G401.6 (cell line): ENCODE data around the gene FOXP1.

ENCODE experiments used
- FAIRE-seq: peaks from 2 replicates; lab custom pipeline; 2012; peaks lifted over from hg19 to GRCh38; lab: Jason Lieb, UNC

The FOXP1 gene

DNA sequence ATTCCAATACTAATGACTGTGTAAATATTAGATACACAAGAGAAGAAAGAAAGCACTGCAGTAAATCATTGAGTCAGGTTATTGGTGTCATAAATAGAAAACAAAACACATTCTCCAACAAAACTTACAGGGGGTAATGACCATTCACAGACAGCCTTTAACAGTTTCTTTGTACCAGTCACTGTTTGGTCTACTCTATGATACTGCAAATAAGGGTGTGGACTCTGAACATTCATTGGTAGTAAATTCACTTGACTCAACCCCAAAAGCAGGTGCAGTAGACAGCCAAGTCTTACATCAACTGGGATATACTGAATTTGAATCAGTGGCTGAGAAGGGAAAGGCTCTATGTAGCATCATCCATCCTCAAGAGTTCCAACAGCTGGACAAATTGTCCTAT lies 463.5 kb downstream of the FOXP1 start:
- FAIRE-seq = no peak

DNA sequence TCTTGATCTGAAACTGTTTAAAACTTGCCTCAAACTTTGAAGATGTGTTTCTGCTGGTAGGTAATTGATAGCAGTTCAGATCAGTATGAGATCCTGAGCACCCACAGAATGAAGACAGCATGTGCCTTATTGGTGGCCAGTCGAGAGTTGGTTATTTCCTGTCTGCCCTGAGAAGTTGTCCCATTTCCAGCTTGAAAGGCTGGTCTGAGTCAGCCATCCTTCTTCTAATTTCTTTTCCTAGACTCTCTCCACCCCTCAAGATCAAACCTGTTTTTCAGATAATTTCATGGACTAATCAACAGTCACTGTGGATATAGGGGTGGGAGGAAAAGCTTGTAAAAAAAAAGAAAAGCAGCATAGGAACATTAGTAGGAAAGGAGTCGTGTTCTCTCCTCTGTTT lies 464.4 kb downstream of the FOXP1 start:
- FAIRE-seq = no peak

DNA sequence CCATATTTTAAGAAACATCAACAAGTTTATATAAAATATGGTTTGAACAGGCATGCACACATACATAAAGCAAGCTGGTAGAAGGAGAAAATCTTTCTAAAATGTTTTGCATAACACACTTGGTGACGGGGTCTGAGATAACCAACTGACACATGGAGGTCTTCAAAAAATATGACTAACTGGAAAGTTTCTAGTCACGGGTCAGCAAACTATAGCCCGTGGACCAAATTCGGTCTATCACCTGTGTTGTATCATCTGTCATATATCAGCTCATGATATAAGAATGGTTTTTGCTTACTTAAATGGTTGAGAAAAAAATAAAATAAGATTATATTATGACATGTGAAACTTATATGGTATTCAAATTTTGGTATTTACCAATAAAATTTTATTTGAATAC lies 465.1 kb downstream of the FOXP1 start:
- no peak for FAIRE-seq

DNA sequence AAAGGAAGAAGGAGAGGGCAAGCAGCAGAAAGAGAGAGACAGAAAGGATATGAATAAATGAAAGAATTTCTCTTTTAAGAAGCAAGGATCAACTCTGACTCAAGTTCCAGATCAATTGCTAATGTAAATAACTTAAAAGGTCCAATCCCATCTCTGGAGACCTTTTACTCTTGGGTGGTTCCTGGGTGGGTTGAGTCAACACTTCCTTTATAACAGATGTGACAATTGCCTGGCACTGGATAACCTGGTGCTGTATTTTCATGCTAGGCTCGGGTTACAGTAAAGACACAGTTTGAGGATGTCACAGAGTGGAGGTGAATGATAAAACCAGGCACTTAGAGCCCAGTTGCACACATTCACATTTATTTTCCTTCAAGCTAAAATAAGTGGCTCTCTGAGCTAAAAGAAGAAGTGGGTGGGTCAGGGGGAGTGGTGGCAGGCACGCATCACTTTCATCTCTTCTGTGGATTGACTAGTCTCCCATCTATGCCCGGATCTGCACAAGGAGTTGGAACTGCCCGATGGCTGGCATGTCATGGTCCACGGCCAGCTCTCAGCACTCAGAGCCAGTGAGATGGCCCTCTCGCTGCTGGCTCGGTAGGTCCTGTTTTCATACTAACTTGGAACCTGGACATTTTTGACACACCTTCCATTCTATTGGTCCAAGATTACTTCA lies 465.8 kb downstream of the FOXP1 start:
- FAIRE-seq = no peak

DNA sequence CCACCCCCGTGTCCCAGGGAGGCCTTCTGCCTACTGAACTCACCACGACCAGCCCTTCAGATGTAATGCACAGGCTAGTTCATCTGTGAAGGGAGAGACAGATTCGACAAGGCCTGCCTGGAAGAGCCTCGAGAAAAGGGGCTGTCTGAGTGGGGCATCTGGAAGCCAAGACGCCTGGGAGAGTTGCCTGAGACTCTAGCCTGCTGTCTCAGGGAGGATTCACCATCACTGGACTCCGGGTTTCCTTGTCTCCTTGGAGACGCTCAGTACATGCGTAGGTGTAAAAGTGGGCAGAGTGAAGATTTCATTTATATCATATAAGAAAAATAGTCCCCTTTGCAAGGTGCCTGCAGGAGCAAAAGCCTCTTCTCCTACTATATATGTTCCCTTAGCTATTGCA lies 468.9 kb downstream of the FOXP1 start:
- no peak for FAIRE-seq

DNA sequence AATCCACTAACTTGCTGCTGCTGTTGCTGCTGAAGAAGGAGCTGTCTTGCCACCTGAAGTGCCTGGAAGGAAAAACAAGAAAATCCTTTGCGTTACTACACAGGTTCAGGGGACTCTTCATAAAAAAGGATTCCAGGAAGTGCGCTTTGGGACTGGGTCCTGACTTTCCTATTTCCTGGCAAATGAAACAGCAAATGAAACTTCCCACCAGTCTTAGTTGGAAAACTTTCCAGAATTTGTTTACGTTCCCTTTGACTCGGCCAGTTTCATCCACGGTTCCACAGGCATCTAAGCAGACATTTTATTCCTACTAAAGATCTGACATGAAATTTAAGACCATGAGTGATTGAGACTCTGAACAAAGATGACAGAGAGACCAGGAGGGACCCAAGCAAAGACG lies 471.0 kb downstream of the FOXP1 start:
- no peak for FAIRE-seq

DNA sequence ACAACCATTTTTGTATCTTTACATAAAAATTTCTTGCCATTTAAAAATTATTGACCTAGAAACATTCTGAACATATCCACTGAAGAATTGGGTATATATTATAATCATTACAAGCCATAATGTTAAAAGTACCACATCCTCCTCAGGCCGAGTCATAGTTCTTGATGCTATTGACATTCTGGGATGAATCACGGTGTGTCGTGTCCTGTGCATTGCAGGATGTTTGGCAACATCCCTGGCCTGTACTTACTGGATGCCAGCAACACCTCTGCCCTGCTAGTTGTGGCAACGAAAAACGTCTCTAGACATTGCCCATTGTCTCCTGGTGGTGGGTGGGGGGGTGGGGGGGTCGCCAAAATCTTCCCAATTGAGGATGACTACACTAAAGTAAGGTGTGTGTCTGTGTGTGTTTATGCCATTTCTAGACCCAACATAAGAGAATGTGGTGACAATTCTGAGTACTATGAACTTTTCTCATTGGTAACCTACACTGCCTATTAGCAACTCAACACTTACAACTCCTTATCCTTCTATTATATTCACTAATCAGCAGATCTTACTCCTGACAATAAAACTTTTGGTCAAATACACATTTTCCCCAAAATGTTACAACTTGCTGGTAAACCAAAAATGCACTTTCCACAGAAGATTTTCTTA lies 471.6 kb downstream of the FOXP1 start:
- no peak for FAIRE-seq

DNA sequence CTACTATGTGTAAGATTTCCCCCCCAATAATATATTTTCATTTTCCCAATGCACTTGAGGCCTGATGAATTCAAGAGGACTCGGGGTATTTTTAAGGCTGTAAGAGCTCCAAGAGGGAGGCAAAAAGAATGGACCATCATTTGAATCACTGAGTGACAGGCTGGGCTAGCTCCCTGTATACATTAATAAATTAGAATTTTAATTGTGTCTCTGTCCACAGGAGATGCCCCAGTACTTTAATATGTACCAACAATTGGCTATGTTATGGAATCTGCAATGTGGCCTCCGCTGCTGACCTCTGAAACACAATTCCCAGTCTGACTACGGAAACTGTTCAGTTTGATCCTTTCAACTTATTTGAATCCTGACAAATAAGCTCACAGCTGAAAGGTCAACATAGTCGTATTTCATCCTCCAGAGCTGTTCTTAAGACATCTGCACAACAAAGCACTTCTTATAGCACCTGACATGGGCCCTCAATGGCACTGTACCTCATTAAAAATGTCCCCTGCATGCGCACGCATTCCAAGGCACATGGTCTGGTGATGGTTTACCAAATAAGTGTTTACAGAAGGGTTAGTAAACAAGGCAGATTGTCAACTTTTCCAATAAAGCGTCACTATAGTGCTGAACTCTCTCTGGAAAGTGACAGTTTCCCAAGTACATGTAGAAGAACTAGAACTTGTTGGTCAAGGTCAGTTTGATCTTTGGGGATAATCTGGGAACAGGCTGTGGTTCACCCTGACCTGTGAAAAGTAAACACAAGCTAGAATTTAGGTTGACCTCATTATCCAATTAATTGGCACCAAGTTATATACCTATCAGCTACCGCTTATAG lies 472.9 kb downstream of the FOXP1 start:
- no peak for FAIRE-seq

DNA sequence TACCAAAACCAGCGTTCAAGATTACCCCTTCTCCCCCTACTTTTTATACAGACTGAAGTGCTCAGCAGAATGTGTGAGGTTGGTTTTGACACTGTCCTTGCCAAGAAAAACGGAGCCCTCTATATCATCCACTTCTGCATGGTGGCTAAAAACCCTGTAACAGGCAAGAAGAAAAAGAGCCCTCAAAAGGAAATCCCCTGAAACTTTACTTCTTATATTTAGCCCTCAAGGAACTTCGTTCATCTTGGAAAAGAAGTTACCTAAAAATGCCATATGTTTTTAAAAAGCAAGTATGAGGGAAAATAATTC lies 473.6 kb downstream of the FOXP1 start:
- no peak for FAIRE-seq

DNA sequence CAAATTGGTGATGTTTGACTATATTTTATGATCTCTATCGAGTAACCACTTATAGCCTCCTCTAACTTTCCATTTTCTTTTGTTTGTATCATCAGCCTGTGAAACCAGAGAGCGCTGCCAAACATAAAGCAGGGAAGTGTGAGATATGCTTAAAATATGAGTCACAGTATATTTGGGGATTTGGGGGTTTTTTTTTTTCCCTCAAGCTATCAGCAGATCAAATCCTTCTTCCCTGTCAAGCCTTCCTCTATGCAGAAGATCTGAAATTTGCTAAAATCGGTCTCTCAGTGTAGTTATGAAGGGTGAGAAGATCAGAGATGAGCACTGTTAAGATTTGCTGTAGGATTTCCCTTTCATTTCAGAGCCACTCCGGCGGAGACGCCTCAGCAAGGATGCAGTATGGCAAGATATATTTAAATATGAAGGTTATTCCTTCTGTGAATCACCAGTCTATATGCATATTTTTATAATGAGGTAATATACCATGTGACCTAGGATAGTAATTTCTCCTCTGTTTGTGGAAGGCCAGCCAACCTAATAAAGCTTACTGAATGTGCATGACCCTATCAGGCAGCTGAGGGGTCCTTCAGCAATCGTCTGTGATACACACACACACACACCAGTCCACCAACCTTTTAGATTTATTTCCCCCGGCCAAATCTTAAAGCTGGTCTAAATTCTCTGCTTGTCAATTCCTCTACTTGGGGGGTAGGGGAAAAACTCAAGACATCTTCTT lies 474.1 kb downstream of the FOXP1 start:
- no peak for FAIRE-seq

DNA sequence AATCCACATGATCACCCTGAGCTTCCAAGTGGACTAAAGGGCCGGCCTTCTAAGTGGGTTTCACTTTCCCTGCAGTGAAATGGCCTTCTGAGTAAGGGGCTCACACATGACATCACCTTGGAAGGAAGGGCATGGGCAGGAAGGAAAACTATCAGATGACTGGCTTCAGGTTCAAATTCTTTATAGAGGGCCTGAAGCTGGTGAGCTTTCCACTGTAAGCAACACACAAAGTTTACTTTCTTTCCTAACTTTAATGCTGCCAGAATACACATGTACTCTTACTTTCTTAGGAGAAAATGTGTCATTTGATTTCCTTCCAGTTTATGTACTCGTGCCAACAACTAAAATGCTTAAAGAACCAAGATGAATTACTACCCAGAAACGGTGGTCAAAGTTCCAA lies 475.6 kb downstream of the FOXP1 start:
- no peak for FAIRE-seq

DNA sequence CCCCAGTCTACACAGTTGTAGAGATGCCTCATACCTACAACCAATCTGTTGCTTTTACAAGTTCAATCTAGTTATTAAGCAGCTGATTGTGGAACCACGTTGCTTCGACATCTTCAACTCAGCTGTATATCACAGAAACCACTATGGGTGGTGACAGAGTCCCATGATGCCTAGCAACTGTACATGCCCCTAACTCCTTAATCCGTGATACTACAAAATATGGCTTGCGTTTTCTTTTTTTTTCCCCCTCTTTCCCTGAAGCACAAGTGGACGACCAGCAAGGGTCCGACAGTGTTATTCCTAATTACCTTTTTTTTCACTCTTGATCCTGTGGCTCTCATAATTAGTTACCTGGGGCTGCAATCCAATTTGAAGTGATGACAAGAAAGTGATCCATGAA lies 478.6 kb downstream of the FOXP1 start:
- no peak for FAIRE-seq

DNA sequence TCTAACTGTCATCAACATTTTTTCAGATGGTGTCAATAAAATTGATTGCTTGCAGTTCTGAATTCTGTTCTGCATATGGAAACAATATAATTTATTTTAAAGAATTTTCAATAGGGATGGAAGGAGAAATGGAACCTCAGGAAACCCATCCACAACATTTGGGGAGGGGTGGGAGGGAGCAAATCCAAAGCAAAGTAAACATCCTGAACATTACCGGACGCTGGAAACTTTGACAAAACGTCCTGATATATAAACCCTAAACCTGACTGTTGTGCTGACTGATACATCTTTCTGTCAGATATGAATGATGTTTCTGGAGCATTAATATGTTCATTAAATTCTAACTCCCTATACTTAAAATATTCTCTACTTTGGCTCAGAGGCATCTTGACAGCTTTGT lies 479.0 kb downstream of the FOXP1 start:
- no peak for FAIRE-seq

DNA sequence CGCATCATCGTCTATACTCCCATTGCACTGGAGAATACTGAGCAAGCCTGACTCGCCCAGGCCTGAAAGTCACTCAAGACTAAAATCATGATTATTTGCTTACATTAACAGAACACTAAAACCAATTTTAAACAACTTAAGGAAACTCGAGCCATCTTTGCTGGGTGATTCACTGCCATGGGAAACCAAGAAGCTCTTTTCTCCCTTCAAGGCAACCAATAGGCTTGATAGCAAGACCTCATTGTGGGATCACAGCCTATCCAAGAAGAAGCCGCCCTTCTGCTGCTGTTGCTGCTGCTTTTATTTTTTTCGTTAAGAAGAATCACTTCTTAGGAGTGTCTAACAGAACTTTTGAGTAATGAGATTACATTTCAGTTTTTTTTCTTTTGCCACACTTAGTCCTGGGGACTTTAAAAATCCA lies 479.4 kb downstream of the FOXP1 start:
- no peak for FAIRE-seq

DNA sequence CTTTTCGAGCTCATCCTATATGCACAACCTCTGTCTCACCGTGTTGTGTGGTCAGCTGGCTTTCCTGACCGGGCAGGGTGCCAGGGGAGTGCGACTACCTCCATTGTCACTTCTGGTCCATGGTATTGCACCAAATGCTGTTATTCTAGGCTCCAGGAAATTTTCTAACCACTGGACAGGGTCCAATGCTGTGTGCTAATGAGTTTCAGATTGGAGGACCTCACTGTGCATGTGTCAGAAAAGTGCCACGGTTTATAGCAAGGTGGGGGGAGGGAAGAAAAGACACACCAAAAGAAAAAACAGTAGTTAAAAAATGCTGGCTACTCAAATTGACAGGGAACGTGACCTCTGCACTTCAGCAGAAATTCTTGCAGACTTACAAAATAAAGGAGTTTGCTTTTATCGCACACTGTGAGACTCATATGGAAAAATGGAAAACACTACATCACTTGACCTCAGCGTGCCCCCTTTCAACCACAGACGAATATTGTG lies 480.1 kb downstream of the FOXP1 start:
- FAIRE-seq = no peak

DNA sequence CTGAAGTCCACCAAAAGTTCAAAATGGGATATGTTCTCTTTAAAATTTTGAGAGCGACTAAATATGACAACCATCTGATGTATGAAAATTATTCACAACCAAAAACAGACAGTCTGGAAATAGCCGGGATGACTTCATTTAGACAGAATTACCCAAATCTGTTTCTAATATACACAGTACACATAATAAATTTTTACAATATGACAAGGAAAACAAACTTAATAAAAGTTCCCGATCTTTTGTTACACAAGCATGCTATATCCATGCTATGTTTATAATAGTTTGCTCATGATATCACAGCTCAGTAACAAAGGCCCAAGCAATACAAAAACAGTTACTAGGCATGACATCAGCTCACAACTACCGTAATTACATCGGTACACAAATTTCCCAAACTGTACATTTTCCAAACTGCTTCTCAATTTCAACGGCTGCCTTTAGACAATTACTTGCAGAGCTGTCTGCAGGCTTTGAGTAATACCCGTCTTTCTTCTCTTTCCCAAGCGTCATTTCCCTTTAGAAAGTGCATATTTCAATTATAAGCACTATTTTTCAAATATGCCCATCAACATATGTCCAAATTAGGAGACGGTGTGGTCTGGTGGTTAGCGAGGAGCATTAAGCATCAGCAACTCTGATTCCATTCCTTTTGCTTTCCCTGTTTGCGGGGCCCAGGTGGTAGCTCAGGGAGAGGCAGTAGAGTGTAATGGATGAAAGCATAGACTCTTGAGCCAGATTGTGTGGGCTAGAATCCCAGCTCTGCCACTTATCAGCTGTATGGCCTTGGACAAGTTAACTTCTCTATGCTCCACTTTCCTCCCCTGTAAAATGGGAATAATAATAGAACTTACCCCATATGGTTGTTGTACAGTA lies 481.2 kb downstream of the FOXP1 start:
- FAIRE-seq = no peak

DNA sequence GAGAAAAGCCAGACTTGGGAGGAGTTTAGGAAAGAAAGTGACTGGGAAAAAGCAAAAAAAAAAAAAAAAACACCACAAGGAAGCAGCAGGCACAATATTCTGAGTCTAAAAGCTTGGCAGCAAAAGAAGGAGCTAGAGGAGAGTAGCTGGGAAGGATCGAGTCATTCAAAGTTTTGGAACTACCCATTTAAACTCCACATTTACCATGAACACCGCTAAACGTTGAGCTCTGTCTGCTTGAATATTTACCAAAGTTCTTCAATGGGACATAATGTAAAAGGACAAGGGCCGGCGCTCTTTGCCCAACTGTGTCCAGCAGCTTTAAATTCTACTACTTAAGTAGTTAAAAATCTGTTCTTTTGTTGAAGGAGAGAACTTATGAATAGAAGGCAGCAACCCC lies 481.9 kb downstream of the FOXP1 start:
- no peak for FAIRE-seq

DNA sequence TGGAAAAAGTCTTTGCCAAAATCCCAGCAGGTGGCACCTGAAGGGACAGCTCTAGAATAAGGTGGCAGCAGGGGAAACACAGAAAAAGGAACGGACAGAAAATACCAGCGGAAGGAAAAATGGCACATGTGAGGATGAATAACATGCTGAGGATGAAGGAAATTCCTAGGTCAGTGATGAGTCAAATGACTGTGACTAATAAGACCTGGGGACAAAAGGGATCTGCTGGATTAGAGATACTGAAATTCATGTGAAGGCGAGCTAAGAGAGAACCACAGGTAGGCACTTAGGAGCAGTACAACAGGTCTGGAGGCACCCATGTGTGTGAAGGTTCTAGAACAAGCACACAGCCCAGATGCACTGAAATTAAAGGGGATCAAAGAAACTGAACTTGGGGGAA lies 482.5 kb downstream of the FOXP1 start:
- FAIRE-seq = no peak

DNA sequence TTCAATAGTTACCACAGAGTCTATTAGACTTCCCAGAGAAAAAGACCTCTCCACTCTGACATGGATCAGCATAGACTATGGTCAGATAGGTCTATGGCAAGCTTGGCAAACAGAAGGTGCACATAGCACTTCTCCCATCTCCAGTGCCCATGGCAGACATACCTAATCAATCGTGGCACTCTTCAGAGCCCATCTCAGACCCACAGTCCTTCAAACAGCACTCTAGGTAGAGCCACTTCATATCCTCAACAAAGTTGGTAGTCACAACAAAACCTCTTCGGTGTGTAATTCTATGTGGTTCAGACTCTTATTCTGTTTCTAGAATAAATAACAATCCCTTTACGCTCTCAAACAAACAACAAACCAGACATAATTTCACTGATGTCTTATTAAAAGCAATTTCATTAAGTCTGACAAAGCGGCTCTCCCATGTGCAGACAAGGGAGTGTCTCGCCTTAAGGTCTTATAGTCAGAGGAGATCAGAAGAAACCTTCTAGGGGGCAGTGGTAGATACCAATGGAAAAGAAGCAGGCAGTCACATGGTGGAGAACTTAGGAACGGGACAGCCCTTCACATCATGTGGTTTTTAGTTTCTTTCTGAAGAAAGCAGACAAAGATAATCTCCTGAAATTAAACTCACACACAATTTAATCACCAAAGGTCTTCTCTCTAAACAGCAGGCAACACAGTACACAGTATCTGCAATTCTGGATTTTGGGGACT lies 483.4 kb downstream of the FOXP1 start:
- no peak for FAIRE-seq

DNA sequence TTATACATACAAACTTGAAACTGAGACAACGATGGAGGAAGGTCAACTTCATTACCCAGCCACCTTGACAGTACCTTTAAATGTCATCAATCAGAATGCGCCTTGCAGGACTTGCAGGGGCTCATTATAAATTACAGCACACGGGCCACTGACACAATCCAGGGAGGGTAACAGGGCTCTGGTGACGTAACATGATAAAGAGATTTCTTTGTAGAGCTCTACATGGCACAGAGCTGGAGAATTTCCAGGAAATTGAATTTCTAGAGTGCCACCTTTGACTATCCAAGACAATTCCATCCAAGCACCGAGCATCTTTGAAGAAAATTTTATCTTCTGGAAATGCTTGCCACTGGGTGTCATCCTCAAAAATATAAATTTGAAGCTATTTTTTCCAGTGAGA lies 486.0 kb downstream of the FOXP1 start:
- no peak for FAIRE-seq
